Hematopoietic multipotent progenitor cell treated with erythropoietin and hydrocortisone succinate and interleukin-3 and kit ligand, for 4 days (in vitro differentiated cells): Measurements from ENCODE around the gene MED1.
"Not testable (repeated sequence)": the region's sequence is repeated elsewhere in the genome, so short reads cannot be mapped to it uniquely, and the experiment has no call there.

Source experiments
- DNase-seq: peaks from one replicate; pipeline ENCODE4 v3.0.0-alpha.2; 2015

The MED1 gene

GRCh38 chr17:39450847-39451581 is at the start of gene MED1:
Gene MED1, minus strand, starts transcription at chr17:39451263. Its CDS starts 201 bp downstream, at chr17:39451062.
- DNase-seq = peak; percentile 99

GRCh38 chr17:39496921-39497320 is 45.9 kb upstream of the MED1 start:
- DNase-seq = not testable (repeated sequence)

DNA sequence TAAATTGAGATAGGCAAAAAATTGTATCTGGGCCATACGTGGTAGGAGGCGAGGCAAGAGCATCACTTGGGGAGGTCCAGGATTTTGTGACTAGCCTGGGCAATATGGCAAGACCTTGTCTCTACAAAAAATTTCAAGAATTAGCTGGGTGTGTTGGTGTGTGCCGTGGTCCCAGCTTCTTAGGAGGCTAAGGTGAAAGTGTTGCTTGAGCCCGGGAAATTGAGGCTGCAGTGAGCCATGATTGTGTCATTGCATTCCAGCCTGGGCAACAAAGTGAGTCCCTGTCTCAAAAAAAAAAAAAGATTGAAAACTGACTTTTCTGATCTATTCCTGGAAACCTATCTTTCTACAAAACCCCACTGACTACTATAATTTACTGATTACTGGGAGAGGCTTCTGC is 36.9 kb upstream of the MED1 start:
- DNase-seq = no peak

- not testable (repeated sequence) for DNase-seq
Observed at GRCh38 chr17:39487490-39487889, 36.4 kb upstream of the MED1 start.

DNA sequence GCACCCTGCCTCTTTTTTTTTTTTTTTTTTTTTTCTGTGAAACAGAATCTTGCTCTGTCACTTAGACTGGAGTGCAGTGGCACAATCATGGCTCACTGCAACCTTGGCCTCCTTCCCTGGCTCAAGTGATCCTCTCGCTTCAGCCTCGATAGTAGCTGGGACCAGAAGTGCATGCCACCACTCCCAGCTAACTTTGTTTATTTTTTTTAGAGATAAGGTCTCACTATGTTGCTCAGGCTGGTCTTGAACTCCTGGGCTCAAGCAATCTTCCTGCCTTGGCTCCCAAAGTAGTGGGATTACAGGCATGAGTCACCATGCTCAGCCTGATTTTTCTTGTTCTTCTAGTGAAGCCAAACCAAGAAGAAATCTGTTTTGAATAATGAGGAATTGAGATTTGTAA is 35.2 kb upstream of the MED1 start:
- DNase-seq = no peak

GRCh38 chr17:39485555-39485954 is 34.5 kb upstream of the MED1 start:
- peak; percentile 33 for DNase-seq

DNA sequence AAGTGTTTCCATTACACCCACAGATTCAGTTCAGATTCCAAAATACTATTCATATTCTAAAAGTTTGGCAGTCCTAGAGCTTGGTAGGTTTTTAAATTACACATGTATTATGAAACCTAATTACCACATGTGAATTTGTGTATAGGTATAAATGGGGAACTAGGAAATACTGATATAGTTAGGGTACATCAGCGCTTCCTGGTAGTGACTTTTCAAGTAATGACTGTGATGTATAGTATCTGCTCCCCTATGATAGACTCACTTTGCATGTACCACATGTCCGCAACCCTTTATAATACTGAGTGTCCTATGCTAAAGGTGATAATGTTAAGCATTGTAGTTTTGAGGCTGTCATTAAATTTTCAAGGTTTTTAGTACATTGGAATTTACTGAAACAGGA is 33.1 kb upstream of the MED1 start:
- DNase-seq = peak; percentile 10

- no peak for DNase-seq
Observed at GRCh38 chr17:39483506-39483905, 32.4 kb upstream of the MED1 start.

DNA sequence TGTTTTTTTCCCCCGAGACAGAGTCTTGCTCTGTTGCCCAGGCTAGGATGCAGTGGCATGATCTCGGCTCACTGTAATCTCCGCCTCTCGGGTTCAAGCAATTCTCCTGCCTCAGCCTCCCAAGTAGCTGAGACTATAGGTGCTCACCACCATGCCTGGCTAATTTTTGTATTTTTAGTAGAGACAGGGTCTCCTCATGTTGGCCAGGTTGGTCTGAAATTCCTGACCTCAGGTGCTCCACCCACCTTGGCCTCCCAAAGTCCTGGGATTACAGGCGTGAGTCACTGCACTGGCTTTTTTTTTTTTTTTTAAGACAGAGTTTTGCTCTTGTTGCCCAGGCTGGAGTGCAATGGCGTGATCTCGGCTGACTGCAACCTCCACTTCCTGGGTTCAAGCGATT is 28.6 kb upstream of the MED1 start:
- DNase-seq = not testable (repeated sequence)

DNA sequence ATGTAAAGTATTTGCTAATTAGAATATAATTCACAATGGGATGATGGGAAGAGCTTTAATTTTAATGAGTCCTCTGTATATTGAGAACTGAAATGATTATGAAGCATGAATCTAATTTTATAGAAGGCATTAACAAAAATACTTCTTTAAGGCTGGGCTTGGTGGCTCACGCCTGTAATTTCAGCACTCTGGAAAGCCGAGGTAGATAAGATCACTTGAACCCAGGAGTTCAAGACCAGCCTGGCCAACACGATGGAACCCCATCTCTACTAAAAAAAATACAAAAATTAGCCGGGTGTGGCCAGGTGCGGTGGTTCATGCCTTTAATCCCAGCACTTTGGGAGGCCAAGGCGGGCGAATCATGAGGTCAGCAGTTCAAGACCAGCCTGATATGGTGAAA is 22.2 kb upstream of the MED1 start:
- no peak for DNase-seq

DNA sequence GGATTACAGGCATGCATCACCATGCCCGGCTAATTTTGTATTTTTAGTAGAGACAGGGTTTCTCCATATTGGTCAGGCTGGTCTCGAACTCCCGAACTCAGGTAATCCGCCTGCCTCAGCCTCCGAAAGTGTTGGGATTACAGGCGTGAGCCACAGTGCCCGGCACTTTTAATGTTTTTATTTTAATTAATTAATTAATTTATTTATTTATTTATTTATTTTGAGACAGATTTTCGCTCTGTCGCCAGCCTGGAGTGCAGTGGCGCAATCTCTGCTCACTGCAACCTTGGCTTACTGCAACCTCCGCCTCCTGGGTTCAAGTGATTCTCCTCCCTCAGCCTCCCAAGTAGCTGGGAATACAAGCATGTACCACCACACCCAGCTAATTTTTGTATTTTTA is 17.5 kb upstream of the MED1 start:
- DNase-seq = not testable (repeated sequence)

- DNase-seq = not testable (repeated sequence)
Observed at GRCh38 chr17:39464639-39465181, 13.6 kb upstream of the MED1 start.

GRCh38 chr17:39462631-39463375 is 11.7 kb upstream of the MED1 start:
- DNase-seq = peak; percentile 30

- DNase-seq = peak; percentile 39
Observed at GRCh38 chr17:39461926-39462569, 11.0 kb upstream of the MED1 start.

DNA sequence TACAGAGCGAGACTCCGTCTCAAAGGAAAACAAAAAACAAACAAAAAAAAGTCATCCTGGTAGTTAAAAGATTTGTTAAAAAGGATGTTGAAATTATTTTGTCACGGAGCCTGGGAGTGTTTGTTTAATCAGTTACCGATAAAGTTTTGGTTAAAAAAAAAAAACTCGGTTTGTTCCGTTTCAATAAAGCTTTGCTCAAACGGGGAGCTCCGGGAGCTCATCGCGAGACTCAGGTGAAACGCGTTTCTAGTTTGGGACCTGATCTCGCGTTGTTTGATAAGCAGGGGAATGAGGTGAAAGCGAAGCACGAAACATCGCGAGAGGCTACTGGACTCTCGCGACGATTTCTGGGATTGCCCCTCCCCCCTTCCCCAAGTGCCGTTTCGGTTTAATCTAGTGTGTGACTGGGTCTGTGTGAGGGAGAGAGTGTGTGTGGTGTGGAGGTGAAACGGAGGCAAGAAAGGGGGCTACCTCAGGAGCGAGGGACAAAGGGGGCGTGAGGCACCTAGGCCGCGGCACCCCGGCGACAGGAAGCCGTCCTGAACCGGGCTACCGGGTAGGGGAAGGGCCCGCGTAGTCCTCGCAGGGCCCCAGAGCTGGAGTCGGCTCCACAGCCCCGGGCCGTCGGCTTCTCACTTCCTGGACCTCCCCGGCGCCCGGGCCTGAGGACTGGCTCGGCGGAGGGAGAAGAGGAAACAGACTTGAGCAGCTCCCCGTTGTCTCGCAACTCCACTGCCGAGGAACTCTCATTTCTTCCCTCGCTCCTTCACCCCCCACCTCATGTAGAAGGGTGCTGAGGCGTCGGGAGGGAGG is 10.3 kb upstream of the MED1 start, which contains the start of gene CDK12:
TSS of gene CDK12 (plus strand) at position 374 of the 813 bp plus-strand sequence. CDS start 586 bp downstream, outside the sequence.
- peak; percentile 100 for DNase-seq

DNA sequence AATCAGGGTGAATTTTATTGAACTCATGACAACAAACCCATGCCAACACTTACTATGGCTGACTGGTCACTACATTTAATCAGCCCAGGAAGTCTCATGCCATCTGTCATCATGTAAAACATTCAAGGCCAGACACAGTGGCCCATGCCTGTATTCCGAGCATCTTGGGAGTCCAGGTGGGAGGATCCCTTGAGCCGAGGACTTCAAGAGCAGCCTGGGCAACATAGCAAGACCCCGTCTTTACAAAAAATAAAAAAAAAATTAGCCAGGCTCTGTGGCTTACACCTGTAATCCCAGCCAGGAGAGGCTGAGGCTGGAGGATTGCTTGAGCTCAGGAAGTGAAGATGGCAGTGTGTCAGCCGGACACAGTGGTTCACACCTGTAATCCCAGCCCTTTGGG is 4.9 kb upstream of the MED1 start:
- no peak for DNase-seq

DNA sequence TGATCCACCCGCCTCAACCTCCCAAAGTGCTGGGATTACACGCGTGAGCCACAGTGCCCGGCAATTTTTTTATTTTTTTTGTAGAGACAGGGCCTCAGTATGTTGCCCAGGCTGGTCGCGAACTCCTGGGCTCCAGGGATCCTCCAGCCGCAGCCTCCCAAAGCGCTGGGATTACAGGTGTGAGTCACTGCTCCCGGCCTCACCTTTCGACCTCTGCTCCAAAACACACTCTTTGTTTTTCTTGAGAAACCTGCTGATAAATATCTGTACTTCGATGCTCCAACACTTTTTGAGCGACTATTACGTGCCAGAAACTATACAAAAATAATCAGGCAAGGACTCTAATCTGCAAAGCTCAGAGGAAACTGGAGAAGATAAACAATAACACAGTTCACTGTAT is 1.0 kb downstream of the MED1 start:
- DNase-seq = no peak

DNA sequence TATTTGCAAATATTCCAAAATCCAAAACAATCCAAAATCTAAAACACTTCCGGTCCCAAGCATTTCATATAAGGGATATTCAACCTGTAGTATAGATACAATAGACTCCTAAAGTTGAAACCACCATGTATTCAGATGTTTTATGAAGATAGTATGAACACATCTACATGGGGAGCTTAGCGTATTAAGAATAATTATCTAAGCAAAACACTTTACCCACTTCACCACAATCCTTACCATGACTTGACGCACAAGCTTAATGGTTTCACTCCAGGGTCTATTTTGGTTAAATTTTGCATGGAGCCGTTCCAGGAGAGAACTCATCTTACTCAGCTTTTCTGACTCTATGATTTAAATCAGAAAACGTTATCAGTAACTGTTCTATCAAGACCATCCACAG is 3.5 kb downstream of the MED1 start:
- DNase-seq = peak; percentile 62

GRCh38 chr17:39443326-39443725 is 7.7 kb downstream of the MED1 start:
- DNase-seq = no peak

DNA sequence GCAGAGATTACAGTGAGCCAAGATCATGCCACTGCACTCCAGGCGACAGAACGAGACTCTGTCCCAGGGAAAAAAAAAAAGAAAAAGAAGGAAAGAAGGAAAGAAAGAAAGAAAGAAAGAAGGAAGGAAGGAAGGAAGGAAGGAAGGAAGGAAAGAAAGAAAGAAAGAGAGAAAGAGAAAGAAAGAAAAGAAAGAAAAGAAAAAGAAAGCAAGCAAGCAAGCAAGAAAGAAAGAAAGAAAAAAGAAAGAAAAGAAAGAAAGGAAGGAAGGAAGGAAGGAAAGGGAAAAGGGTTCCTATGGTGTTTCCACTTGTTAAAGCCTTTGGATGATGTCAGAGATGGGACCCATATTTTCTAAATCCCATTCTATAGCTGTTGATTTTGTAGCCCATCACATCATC is 11.2 kb downstream of the MED1 start:
- DNase-seq = not testable (repeated sequence)

DNA sequence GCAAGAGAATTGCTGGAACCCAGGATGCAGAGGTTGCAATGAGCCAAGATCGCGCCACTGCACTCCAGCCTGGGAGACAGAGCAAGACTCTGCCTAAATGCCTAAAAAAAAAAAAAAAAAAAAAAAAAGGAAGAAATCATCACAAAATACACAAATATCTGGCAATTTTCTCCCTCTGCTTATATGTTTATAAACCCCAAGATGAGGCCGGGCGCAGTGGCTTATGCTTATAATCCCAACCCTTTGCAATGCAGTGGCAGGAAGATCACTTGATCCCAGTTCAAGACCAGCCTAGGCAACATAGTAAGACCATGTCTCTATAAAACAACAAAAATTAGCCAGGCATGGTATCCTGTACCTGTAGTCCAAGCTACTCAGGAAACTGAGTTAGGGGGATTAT is 21.5 kb downstream of the MED1 start:
- no peak for DNase-seq

GRCh38 chr17:39416141-39416540 is 34.9 kb downstream of the MED1 start:
- DNase-seq = peak; percentile 44

DNA sequence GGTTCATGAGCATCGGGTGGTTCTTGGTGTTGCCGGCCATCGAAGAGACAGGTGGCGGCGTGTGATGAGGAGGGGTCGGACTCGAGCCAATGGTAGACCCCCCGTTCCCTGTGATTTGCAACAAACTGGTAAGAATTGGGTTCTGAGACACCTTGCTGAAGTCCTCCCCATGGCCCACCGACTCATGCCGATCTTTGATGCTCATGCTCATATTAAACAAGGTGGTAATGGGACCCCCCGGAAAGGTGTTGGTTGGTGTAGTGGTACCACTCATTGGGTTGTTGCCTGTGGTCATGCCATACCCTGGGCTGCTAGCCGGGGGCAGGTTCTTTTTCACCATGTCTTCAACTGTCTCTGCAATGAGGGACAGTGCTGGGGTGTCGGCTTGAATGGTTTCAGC is 40.8 kb downstream of the MED1 start:
- no peak for DNase-seq
